ENCODE data around the gene DSEL. TPM values are rescaled to one million over a fixed set of nuclear protein-coding genes. Genes with fewer than 3 reads are reported as not detected.

The DSEL gene
- total RNA-seq, 1 donor from 2014 or later: 49.3 TPM

DNA sequence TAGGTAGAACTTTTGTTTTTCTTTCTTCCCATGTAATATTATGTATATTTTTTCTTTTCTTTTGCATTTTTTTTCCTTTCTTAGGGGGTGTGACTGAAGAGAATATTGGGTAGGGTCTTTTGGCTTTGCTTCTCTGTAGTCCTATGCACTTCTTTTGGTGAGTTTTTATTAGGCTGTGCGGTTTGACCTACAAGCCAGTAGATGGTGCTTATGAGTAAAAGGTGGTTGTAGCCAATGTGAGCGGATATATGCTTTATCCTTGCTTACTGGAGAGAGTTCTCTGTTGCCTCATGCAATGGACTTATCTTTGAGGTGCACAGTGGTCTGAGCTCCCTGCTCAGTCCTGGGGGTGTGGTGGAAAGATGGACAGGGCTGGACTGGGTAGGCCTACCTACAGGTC lies 52.7 kb downstream of the DSEL start:
- TF ChIP-seq, protein P1, sequence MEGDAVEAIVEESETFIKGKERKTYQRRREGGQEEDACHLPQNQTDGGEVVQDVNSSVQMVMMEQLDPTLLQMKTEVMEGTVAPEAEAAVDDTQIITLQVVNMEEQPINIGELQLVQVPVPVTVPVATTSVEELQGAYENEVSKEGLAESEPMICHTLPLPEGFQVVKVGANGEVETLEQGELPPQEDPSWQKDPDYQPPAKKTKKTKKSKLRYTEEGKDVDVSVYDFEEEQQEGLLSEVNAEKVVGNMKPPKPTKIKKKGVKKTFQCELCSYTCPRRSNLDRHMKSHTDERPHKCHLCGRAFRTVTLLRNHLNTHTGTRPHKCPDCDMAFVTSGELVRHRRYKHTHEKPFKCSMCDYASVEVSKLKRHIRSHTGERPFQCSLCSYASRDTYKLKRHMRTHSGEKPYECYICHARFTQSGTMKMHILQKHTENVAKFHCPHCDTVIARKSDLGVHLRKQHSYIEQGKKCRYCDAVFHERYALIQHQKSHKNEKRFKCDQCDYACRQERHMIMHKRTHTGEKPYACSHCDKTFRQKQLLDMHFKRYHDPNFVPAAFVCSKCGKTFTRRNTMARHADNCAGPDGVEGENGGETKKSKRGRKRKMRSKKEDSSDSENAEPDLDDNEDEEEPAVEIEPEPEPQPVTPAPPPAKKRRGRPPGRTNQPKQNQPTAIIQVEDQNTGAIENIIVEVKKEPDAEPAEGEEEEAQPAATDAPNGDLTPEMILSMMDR (IDR thresholded peaks at IDR 0.05): peak; percentile 30
- H3K9me3 Mint-ChIP-seq (ENCODE audit: low read depth): peaks cover 41% of the 10 kb centered on the region
- H3K36me3 Mint-ChIP-seq (ENCODE audit: low read depth): peaks cover 11% of the 10 kb centered on the region
- H3K27ac Mint-ChIP-seq (ENCODE audit: unreplicated experiment): no peak overlapping the region
- H3K27me3 Mint-ChIP-seq (ENCODE audit: low read depth): no peaks in the 10 kb centered on the region
- peaks cover 13% of the 10 kb centered on the region for H3K4me1 Mint-ChIP-seq (ENCODE audit: low read depth)
- H3K4me3 Mint-ChIP-seq (ENCODE audit: unreplicated experiment): no peak overlapping the region
- DNase-seq (ENCODE audit: low spot score): no peak

DNA sequence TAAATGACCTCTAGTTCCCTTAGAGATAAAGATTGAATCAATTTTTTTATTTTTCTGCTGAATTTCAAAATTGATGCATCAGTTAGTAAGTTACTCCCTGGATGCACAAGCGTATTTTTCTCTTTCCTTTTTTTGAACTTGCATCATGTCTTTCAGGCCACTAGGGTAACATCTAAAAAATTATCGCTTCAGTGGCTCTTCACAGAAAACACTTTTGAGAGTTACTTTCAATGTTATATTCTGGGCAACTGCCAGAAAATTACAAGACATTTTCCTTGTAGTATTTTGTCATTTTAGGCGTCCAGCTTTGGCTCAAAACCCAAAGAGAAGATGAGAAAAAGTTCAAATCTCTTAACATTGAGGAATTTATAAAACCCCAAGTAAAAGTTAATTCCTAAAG lies 59.8 kb downstream of the DSEL start:
- H3K27me3 Mint-ChIP-seq (ENCODE audit: low read depth): no peaks in the 10 kb centered on the region
- peaks cover 27% of the 10 kb centered on the region for H3K9me3 Mint-ChIP-seq (ENCODE audit: low read depth)
- no peaks in the 10 kb centered on the region for H3K4me1 Mint-ChIP-seq (ENCODE audit: low read depth)
- H3K36me3 Mint-ChIP-seq (ENCODE audit: low read depth): no peaks in the 10 kb centered on the region
- no peak overlapping the region for H3K4me3 Mint-ChIP-seq (ENCODE audit: unreplicated experiment)
- TF ChIP-seq, protein P1 (IDR thresholded peaks at IDR 0.05): peak; percentile 50
- no peak for DNase-seq (ENCODE audit: low spot score)
- H3K27ac Mint-ChIP-seq (ENCODE audit: unreplicated experiment): no peak overlapping the region
